BLaER1 (cell line): ENCODE results near the gene GPR161.
A peak's percentile ranks its signal among the peaks of the same experiment; 100 is the strongest.

ENCODE experiments used
- H3K27ac ChIP-seq: shearing (Covaris generic); formaldehyde crosslinking; 2 replicates; pipeline ENCODE4 v1.8.1; 2022
- H3K27me3 ChIP-seq: shearing (Covaris generic); formaldehyde crosslinking; 2 replicates; pipeline ENCODE4 v1.8.1; 2022
- H3K36me3 ChIP-seq: shearing (Covaris generic); formaldehyde crosslinking; 2 replicates; pipeline ENCODE4 v1.8.1; 2022
- H3K4me1 ChIP-seq: shearing (Covaris generic); formaldehyde crosslinking; 2 replicates; pipeline ENCODE4 v1.8.1; 2022
- H3K4me2 ChIP-seq: shearing (Covaris generic); formaldehyde crosslinking; 2 replicates; pipeline ENCODE4 v1.8.1; 2022
- H3K4me3 ChIP-seq: shearing (Covaris generic); formaldehyde crosslinking; 2 replicates; pipeline ENCODE4 v1.8.1; 2022
- H3K9ac ChIP-seq: shearing (Covaris generic); formaldehyde crosslinking; 2 replicates; pipeline ENCODE4 v1.8.1; 2022
- H3K9me3 ChIP-seq: shearing (Covaris generic); formaldehyde crosslinking; 2 replicates; pipeline ENCODE4 v1.8.1; 2022
- H4K20me1 ChIP-seq: shearing (Covaris generic); formaldehyde crosslinking; 2 replicates; pipeline ENCODE4 v1.8.1; 2022
- Cebpa-rat ChIP-seq: shearing (Covaris generic); IDR thresholded peaks from 2 replicates; pipeline ENCODE4 v1.8.1; 2022

Gene GPR161

GRCh38 chr1:168098534-168099320 lies 38.0 kb downstream of the GPR161 start:
- Histone ChIP-seq H3K4me2 (no peak overlapping the region; the same call in 1 of the 2 replicates), H3K27me3 (no peaks in the 10 kb centered on the region), H3K4me1 (peaks cover 16% of the 10 kb centered on the region), H3K9ac (no peak overlapping the region), H3K36me3 (no peaks in the 10 kb centered on the region), H3K4me3 (no peak overlapping the region), H4K20me1 (no peaks in the 10 kb centered on the region), H3K9me3 (no peaks in the 10 kb centered on the region), H3K27ac (no peak overlapping the region)
- no peak for TF ChIP-seq Cebpa-rat

- H3K9me3 ChIP-seq = no peaks in the 10 kb centered on the region
- no peak overlapping the region for H3K9ac ChIP-seq
- H3K36me3 ChIP-seq = no peaks in the 10 kb centered on the region
These were observed 38.7 kb downstream of the GPR161 start for GRCh38 chr1:168097921-168098528.

GRCh38 chr1:168096296-168097165 lies 40.2 kb downstream of the GPR161 start:
- H3K9ac ChIP-seq = no peak overlapping the region
- H3K27me3 ChIP-seq = no peaks in the 10 kb centered on the region
- H3K4me2 ChIP-seq = no peak overlapping the region
- H3K9me3 ChIP-seq = no peaks in the 10 kb centered on the region
- H3K4me1 ChIP-seq = peaks cover 16% of the 10 kb centered on the region
- H4K20me1 ChIP-seq = no peaks in the 10 kb centered on the region
- no peak overlapping the region for H3K27ac ChIP-seq
- no peaks in the 10 kb centered on the region for H3K36me3 ChIP-seq
- H3K4me3 ChIP-seq = no peak overlapping the region
- TF ChIP-seq Cebpa-rat = no peak

More at GRCh38 chr1:168097921-168098528, 38.7 kb downstream of the GPR161 start:
- Histone ChIP-seq H3K27ac (no peak overlapping the region), H3K4me2 (no peak overlapping the region), H4K20me1 (no peaks in the 10 kb centered on the region), H3K27me3 (no peaks in the 10 kb centered on the region), H3K4me1 (peaks cover 16% of the 10 kb centered on the region), H3K4me3 (no peak overlapping the region)
- no peak for TF ChIP-seq Cebpa-rat

GRCh38 chr1:168095476-168095875 lies 41.3 kb downstream of the GPR161 start:
- H3K27me3 ChIP-seq = no peaks in the 10 kb centered on the region
- no peak for TF ChIP-seq Cebpa-rat
- H4K20me1 ChIP-seq = no peaks in the 10 kb centered on the region
- H3K4me2 ChIP-seq = no peak overlapping the region
- H3K27ac ChIP-seq = no peak overlapping the region
- H3K4me3 ChIP-seq = no peak overlapping the region
- no peaks in the 10 kb centered on the region for H3K36me3 ChIP-seq
- no peaks in the 10 kb centered on the region for H3K9me3 ChIP-seq
- no peak overlapping the region for H3K9ac ChIP-seq
- H3K4me1 ChIP-seq = peaks cover 16% of the 10 kb centered on the region

- Histone ChIP-seq H3K4me2 (peak overlapping the region; percentile 30; the same call in 1 of the 2 replicates), H3K9ac (no peak overlapping the region), H3K36me3 (no peaks in the 10 kb centered on the region), H3K4me3 (no peak overlapping the region), H3K27ac (no peak overlapping the region), H3K4me1 (peaks cover 8% of the 10 kb centered on the region), H3K27me3 (no peaks in the 10 kb centered on the region), H4K20me1 (no peaks in the 10 kb centered on the region), H3K9me3 (no peaks in the 10 kb centered on the region)
- TF ChIP-seq Cebpa-rat = no peak
These were observed 43.1 kb downstream of the GPR161 start for GRCh38 chr1:168093616-168094015.

GRCh38 chr1:168092566-168093355 lies 44.0 kb downstream of the GPR161 start:
- Histone ChIP-seq H3K4me1 (peaks cover 8% of the 10 kb centered on the region), H3K9ac (no peak overlapping the region), H3K36me3 (no peaks in the 10 kb centered on the region), H3K4me3 (no peak overlapping the region), H3K27me3 (no peaks in the 10 kb centered on the region), H4K20me1 (no peaks in the 10 kb centered on the region), H3K9me3 (no peaks in the 10 kb centered on the region), H3K4me2 (no peak overlapping the region), H3K27ac (no peak overlapping the region)
- TF ChIP-seq Cebpa-rat = no peak

- H3K27me3 ChIP-seq = no peaks in the 10 kb centered on the region
- no peak overlapping the region for H3K27ac ChIP-seq
- no peak overlapping the region for H3K4me2 ChIP-seq
- TF ChIP-seq Cebpa-rat = no peak
- H3K4me1 ChIP-seq = peaks cover 8% of the 10 kb centered on the region
- no peaks in the 10 kb centered on the region for H3K9me3 ChIP-seq
- H3K36me3 ChIP-seq = no peaks in the 10 kb centered on the region
- no peak overlapping the region for H3K9ac ChIP-seq
- H3K4me3 ChIP-seq = no peak overlapping the region
- H4K20me1 ChIP-seq = no peaks in the 10 kb centered on the region
These were observed 44.8 kb downstream of the GPR161 start for GRCh38 chr1:168091720-168092550.

- Histone ChIP-seq H3K27me3 (no peaks in the 10 kb centered on the region), H3K4me2 (no peak overlapping the region), H3K9me3 (no peaks in the 10 kb centered on the region), H3K4me3 (no peak overlapping the region), H3K4me1 (peaks cover 8% of the 10 kb centered on the region), H3K27ac (no peak overlapping the region), H3K9ac (no peak overlapping the region), H3K36me3 (no peaks in the 10 kb centered on the region), H4K20me1 (no peaks in the 10 kb centered on the region)
- no peak for TF ChIP-seq Cebpa-rat
These were observed 45.7 kb downstream of the GPR161 start for GRCh38 chr1:168091063-168091462.
